Activated CD4-positive, alpha-beta T cell treated with anti-CD3 and anti-CD28 coated beads, Interleukin-2, Interleukin-4, amounts not matched to agents 100 ng/mL and 50 ng/mL, durations not matched to agents 16 hours and 8 hours (primary cell): ENCODE data around the gene SULT2B1.
A peak's percentile ranks its signal among the peaks of the same experiment; 100 is the strongest.

Experiments used
- DNase-seq: peaks from one replicate; pipeline ENCODE4 v3.0.0-alpha.2; 2020; ENCODE audit warnings: low spot score

Gene SULT2B1

DNA sequence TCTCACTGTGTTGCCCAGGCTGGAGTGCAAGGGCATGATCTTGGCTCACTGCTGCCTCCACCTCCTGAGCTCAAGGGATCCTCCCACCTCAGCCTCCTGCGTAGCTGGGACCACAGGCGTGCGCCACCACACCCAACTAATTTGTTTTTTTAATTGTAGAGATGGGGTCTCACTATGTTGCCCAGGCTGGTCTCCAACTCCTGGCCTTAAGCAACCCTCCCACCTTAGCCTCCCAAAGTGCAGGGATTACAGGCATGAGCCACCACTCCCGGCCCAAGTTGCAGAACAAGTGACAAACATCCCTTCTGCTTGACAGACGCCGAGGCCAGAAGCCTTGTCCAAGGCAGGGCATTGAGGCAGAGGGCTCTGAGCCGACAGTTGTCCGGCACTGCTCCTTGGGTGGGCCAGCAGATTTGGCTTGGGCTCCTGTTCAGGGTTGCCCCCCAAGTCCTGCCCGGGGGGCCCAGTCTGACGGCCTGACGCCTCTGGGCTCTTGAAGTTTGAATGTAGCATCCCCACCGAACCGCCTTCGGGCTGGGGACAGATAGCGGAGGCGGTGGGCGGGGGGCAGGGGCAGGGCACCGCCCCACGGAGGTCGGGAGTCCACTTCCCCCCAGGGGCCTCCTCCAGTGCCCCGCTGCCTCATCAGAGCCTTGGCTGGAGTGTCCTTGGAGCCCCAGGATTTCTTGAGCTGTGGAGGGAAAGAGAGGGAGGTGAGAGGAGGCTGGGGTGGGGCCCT is 48.9 kb downstream of the SULT2B1 start:
- DNase-seq, result no peak

DNA sequence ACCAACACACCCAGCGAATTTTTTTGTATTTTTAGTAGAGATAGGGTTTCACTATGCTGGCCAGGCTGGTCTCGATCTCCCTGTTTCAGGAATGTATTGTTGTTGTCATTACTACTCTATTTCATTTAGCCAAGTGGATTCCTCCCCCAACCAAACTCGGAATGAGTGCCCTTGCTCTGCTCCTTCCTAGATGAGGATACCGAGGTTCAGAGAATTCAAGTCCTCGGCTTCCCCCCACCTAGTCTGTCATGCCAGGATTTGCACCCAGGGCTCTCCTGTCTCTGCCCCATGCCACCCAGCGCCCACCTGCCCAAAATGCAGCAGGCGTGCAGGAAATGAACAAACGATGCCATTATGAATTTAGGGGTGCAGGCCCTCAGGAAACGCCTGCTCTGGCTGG is 51.0 kb downstream of the SULT2B1 start:
- no peak for DNase-seq

DNA sequence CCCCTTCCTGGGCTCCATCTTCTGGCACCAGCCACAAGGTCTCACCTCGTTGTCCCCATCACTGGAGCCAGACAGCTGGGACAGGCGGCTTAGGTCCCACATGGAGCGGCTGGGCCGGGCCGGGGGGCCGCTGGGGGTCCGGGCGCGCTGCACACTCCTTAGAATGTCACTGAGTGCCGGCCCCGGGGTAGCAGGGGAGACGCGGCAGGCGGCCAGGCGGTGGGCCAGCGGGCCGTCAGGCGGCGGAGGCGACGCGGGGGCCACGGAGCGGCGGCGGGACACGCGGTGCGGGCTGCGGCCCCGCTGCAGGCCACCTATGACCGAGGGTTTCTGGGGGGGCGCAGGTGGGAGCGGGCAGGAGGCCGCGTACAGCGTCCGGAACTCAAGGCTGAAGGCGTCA is 51.5 kb downstream of the SULT2B1 start:
- DNase-seq, result no peak

DNA sequence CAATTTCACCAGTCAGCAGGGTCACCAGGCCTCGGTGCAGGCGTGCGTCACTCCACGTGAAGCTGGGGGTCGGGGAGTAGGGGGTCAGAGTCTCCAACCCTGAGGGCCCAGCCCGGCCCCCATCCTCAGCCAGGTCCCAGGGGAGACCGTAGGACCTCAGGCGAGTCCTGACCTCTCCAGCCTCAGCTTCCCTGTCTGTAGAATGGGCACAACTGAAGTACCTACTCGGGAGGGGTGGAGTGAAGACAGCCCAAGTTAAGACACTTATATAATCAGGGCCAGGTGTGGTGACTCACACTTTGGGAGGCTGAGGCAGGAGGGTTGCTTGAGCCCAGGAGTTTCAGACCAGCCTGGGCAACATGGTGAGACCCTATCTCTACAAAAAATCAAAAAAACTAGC is 51.9 kb downstream of the SULT2B1 start:
- no peak for DNase-seq

DNA sequence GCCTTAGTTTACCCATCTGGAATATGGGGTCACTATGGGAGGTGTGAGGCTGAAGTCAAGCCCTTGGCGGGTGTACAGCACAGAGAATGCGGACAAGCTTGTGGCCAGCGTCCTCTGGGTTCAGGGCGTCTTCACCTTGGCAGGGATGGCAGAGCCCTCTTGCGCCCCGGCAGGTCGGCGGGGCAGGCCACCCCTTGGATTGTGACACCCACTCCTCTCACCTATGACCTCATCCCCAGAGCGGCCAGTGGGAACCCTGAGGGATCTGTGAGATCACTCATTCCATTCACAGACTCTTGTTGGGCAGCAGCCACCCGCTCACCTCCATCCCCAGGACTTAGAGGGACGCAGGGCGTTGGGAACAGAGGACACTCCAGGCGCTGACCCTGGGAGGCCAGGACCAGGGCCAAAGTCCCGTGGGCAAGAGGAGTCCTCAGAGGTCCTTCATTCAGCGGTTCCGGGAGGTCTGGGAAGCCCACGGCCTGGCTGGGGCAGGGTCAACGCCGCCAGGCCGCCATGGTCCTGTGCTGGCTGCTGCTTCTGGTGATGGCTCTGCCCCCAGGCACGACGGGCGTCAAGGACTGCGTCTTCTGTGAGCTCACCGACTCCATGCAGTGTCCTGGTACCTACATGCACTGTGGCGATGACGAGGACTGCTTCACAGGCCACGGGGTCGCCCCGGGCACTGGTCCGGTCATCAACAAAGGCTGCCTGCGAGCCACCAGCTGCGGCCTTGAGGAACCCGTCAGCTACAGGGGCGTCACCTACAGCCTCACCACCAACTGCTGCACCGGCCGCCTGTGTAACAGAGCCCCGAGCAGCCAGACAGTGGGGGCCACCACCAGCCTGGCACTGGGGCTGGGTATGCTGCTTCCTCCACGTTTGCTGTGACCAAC is 54.7 kb downstream of the SULT2B1 start, which contains the start of gene SPACA4:
TSS of gene SPACA4 (plus strand) at position 280 of the 896 bp plus-strand sequence. CDS start at position 517, 237 bp downstream.
- no peak for DNase-seq

DNA sequence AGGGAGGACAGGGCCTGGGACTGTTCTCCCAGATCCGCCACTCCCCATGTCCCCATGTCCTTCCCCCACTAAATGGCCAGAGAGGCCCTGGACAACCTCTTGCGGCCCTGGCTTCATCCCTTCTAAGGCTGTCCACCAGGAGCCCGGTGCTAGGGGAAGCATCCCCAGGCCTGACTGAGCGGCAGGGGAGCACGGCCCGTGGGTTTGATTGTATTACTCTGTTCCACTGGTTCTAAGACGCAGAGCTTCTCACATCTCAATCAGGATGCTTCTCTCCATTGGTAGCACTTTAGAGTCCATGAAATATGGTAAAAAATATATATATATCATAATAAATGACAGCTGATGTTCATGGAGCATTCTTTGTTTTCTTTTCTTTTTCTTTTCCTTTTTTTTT is 55.4 kb downstream of the SULT2B1 start:
- DNase-seq, result no peak

DNA sequence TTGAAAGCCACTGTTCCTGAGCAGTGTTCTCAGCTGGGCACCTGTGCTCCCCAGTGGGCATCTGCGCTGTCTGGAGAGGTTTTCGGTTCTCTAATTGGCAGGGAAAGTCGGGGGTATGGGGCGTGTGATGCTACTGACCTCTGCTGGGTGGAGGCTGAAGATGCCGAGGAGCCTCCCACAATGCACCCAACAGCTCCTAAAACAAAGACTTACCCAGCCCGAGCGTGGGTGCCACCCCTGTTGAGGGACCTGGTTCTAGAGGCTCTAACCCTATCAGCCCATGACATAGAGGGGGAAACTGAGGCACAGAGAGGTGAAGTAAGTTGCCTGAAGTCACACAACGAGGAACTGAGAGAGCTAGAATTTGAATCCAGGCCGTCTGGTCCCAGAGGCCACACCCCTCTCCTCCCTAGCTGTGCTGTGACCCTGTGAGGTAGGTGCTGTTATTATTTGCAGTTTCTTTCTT is 56.9 kb downstream of the SULT2B1 start:
- peak; percentile 60 for DNase-seq

DNA sequence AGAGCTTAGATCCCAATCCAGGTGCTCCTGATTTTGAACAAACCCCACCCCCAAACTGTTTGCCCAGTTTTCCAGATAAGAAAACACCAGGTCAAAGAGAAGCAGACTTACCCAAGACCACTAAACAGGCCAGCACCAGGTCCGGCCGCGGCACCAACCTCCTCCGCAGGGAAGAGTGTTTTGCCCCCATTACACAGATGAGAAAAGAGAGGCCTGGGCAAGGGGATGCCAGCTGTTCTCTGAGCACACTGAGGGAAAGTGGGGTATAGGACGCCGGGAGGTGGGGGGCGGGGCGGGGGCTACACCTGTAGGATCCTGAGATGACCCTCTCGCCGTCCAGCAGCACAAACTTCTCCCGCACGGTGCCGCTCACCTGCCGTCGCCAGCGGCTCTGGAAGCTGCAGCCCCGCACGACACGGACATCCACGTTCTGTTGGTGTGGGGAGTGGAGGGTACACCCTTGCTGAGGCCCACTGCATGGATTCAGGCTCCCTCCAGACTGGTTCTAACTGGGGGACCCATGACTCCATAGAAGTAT is 57.7 kb downstream of the SULT2B1 start:
- no peak for DNase-seq

DNA sequence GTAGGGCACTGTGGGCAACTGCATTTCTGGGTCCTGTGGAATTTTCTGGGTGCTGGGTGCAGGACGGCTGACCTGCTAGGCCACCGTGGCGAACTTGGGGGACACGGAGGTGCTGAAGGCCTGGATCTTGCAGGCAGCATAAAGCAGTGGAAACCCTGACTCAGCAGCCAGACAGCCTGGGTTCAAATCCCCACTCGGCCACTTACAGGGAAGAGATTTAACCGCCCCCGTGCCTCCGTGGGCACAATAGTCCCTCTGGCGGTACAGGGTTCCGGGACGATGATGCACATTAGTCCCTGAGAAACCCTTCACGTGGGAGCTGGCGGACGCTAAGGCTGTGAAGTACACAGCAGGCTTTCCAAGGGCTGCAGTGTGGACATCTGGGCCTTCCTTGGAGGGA is 59.9 kb downstream of the SULT2B1 start:
- DNase-seq, result no peak

DNA sequence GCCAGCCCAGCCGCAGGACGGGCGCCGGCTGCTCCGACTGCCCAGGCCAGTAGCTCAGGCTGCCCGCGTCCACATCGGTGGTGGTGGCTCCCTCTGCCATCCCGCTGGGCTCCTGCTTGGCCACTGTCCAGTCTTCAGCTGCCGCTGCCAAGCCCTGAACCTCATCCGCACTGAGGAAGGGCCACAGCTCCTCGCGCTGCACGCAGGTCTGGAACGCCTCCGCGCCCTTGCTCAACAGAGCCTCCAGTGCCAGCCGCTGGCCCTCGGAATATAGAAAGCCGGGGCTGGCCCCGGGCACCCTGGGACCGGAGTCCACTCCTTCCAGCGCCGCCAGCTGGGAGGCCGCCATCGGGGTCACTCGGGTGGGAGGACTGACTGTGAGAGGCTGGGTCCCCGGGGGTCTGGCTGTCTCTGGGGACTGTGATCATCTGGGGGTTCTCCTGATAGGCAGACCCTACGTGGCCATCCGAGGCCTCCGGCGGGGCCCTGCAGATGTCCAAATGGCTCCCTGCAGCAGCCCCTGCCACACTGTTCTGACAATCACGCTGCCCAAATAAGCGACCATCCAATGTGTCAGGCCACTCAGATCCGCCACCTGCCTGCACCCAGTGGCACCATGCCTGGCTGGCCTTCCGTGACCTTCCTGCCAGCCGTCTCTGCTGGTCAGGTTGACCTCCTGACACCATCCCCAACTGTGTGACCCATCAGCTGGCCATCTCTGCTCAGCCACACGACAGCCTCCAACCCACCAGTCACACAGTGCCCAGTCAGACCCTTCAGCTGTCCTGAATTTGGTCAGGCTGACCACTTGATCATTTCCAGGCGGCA is 61.3 kb downstream of the SULT2B1 start:
- no peak for DNase-seq

DNA sequence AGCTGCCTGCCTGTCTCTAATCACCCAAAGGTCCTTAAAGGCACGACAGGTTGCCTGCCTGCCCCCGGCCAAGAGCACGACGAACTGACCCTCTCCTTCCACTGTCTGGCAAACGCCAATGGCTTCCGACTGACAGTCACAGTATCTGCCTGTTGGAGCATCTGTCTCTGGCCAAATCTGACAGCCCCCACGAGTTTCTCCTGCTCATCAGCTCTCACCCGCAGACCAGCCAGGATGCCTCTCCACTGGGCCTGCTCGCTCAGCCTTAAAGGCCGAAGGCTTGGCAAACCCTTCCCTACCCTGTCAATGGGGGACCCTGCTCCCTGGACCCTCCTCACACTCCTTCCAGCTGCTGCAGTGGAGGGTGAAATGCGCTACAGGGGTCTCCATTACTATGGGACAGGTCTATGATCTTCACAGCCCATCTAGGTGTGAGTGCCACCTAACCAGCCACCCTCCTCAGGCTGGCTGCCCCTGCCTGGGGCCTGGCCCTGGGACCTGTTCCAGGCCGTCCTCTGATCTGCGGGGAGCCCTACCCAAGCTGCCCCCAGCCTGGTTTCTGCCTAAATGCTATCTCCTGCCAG is 62.0 kb downstream of the SULT2B1 start:
- DNase-seq, result peak; percentile 31

DNA sequence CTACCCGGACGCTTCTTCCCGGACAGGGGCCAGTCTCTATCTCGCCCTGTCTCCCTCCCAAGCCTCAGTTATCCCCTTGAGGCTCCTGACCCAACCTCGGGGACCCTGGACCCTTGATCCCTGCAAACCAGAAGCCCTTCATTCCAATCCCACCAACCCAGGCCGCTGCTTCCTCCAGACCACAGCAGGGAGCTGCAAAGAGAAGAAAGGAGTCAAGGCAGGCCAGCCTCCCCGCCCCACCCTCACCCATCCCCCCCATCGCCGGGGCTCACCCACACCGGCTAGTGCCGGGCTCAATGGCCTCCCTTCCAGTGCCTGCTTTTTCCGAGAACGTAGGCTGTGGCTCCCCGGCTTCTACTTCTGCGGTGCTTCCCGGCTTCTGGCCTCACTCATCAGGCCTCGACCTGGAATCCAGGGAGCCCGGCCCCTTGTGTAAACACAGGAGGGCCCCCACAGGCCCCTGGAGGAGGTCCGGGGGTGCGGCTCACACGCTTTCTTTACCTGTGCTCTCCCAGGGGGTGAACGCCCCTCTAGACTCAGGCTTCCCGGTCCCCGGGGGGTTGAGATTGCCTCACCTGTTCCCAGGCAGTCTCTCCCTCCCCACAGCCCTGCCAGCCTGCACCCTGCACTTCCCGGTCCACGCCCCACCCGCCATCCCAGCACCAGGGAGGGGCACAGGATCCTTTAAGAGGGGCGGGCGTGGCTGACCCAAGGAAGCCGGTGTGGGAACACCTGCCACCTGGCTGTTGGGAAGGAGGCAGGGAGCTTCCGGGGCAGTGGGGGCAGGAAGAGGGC is 62.7 kb downstream of the SULT2B1 start, which contains the start of gene FAM83E:
TSS of gene FAM83E (minus strand) at position 641 of the 795 bp plus-strand sequence. CDS start 1,704 bp downstream, outside the sequence.
- no peak for DNase-seq

DNA sequence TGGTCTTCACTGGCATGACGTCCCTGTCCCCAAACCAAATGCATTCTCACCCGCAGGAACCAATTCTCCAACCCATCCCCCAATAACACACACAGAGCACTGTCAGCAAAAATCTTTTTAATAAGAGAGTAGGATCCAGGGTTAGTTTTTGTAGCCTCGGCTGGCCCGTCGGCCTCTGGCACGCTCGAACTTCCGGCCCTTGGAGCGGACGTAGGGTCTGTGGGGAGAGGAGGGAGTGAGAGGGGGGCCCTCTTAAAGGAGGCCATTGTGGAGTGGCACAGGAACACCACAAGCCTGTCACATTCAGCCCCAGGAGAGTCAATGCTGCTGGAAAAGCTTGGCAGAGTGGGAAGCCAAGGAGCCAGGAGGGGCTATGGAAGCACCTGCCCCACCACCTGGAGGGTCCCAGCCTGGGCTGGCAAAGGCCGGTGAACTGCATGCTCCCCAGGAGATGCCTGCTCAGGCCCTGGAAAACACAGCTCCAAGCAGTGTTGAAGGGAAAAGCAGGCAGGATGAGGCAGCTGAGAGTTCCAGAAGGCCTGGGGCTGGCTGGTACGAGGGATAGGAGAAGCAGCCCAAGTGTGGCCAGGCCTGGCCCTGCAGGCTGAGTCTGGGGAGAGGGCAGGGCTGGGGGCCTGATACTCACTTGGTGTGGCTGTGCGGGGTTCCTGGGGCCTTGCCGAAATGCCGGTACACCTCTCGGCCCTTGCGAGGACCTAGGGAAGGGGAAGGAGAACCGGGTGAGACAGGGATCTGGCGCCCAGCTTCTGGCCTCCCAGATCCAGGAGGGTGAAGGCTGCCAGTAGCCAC is 63.5 kb downstream of the SULT2B1 start:
- DNase-seq, result no peak

DNA sequence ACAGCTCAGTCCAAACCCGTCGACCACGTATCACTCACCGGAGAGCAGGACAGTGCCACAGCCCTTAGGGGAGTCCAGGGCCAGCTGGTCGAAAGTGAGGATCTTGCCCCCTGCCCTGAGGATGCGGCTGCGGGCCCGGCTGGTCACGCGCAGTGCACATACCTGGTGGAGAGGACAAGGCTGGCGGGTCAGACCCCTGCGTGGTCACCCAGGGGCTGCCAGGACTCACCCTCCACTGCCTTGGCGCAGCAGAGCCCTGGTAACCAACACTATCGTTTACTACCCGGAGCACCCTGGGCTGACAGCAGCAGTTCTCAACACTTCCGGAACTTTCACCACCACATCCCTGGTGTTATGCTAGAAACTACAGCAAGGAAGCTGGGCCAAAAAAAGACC is 64.1 kb downstream of the SULT2B1 start:
- DNase-seq, result no peak

DNA sequence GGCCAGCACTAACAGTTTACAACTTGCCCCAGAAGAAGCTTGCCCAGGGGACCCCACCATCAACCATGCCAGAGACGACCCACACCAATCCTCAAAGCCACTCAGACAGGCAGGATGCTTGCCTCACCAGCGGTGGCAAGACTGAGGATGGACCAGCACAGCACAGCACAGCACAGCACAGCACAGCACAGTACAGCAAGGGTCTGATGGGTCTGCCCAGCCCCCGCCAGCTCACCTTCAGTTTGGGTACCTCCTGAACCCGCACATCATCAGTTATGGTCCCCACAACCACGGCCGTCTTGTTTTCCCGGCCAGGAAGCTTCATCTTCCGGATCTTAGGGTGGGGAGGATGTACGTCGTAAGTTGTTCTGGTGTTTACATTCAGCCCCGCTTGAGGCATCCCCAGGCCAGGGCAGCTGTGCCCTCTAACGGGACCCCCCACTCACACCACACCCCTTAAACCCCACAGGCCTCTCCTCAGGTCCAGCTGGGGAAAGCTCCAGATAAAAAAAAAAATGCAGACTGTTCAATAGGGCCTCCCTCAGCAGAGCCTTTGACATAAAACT is 64.6 kb downstream of the SULT2B1 start:
- DNase-seq, result no peak

DNA sequence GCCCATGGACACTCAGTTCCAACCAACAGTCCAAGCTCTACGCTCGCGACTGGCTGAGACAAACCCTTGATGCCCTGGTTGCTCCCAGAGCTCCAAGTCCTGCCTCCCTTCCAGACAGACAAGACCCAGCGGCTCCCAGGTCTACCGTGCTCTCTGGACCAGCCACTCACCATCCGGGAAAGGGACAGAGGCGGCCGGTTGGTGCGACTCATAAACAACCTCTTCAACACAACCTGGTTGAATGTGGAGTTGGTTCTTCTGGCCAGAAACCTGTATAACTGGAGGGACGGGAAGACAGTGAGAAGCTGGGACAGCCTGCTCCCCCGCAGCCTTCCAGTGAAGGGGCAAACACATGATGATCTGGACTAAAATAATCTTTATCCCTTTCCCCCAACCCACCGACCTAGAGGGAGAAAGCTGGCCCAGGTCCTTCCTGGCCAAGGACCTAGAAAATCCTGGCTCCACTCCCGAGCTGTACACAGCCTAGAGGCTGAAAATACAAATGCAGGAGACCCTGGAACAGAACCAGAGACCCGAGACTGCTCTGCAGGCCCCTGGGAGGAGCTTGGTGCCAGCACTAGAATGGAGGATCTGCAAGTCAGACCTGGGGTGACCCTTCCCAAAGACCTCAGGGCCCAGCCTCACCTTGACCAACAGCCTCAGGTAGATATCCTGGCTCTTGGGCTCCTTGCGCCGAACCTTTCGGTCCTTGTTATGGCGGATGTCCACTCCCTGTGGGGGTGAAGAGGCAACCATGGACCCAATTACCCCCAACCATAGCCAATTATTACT is 65.4 kb downstream of the SULT2B1 start:
- no peak for DNase-seq

DNA sequence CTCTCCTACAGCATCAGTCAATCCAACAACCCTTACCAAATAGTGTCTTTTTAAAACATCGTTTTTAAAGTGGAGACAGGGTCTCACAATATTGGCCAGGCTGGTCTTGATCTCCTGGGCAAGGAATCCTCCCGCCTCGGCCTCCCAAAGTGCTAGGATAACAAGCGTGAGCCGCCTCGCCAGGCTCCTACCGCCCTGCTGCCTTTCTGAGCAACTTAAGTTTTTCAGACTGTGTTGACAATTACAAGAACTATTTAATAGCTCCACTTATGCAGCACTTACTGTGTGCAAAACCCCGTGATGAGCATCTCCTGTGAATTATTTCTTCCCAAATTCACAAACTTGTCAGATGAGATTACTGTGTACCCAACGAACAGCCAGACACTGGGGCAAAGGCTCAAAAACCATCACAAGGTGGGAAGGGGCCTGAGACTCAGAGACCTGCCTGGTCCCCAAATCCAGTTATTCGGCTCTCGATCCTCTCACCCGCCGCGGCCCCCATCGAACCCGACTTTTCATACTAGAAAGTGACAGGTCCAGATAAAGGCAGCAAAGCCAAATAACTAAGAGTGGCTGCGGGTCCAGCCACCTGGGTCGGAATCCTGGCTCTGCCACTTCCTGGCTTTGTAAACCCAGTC is 66.4 kb downstream of the SULT2B1 start:
- DNase-seq, result no peak
